WTC11 (cell line): Measurements from ENCODE around the gene TMEM117. TPM values are rescaled to one million over a fixed set of nuclear protein-coding genes. Genes with fewer than 3 reads are reported as not detected.

ENCODE experiments used
- ETV6 ChIP-seq: sonication (generic); formaldehyde crosslinking; IDR thresholded peaks from 2 replicates; pipeline ENCODE4 v1.8.1; 2022; ENCODE audit warnings: mild to moderate bottlenecking, missing genetic modification reagents
- HMGA2 ChIP-seq: fragments of 250-450 bp; sonication (Bioruptor Pico); IDR thresholded peaks from 2 replicates; pipeline ENCODE4 v1.4.0; 2021; ENCODE audit warnings: mild to moderate bottlenecking, moderate library complexity
- MXD4 ChIP-seq: fragments of 250-450 bp; sonication (Bioruptor Pico); IDR thresholded peaks from 2 replicates; pipeline ENCODE4 v1.8.0; 2021; ENCODE audit warnings: mild to moderate bottlenecking, moderate library complexity, borderline replicate concordance
- MYBL2 ChIP-seq: sonication (generic); formaldehyde crosslinking; IDR thresholded peaks from 2 replicates; pipeline ENCODE4 v1.8.1; 2023; ENCODE audit warnings: mild to moderate bottlenecking, moderate library complexity, missing genetic modification reagents
- NFYB ChIP-seq: sonication (generic); formaldehyde crosslinking; conservative IDR thresholded peaks from 2 replicates; pipeline ENCODE4 v1.8.0; 2022; ENCODE audit warnings: low read depth, missing genetic modification reagents
- ZNF232 ChIP-seq: sonication (generic); formaldehyde crosslinking; IDR thresholded peaks from 2 replicates; pipeline ENCODE4 v1.8.0; 2022; ENCODE audit warnings: mild to moderate bottlenecking, missing genetic modification reagents
- ZNF671 ChIP-seq: fragments of 250-450 bp; sonication (Bioruptor Pico); IDR thresholded peaks from 2 replicates; pipeline ENCODE4 v1.8.0; 2021; ENCODE audit warnings: mild to moderate bottlenecking
- total RNA-seq: library from RNA; stranded (reverse); gene quantifications from 3 replicates; pipeline ENCODE4 v1.2.3, GENCODE V29; 2021
- TF ChIP-seq, protein P1 (sequence below): sonication (generic); formaldehyde crosslinking; IDR thresholded peaks from 2 replicates; pipeline ENCODE4 v1.8.1; 2022; ENCODE audit warnings: low read depth, missing genetic modification reagents, borderline replicate concordance
- TF ChIP-seq, protein P2 (sequence below): sonication (generic); formaldehyde crosslinking; conservative IDR thresholded peaks from 2 replicates; pipeline ENCODE4 v1.8.1; 2023; ENCODE audit warnings: mild to moderate bottlenecking, low read depth, missing genetic modification reagents, moderate library complexity
- TF ChIP-seq, protein P3 (sequence below): fragments of 200-600 bp; IDR thresholded peaks from 2 replicates; pipeline ENCODE4 v1.8.0; 2022; ENCODE audit warnings: antibody characterized with exemption
- TF ChIP-seq, protein P4 (sequence below): sonication (generic); formaldehyde crosslinking; IDR thresholded peaks from 2 replicates; pipeline ENCODE4 v1.8.0; 2023; ENCODE audit warnings: missing genetic modification reagents, mild to moderate bottlenecking, borderline replicate concordance
- TF ChIP-seq, protein P5 (sequence below): sonication (generic); formaldehyde crosslinking; IDR thresholded peaks from 2 replicates; pipeline ENCODE4 v1.8.0; 2022; ENCODE audit warnings: mild to moderate bottlenecking, missing genetic modification reagents
- TF ChIP-seq, protein P6 (sequence below): sonication (generic); formaldehyde crosslinking; IDR thresholded peaks from 2 replicates; pipeline ENCODE4 v1.8.1; 2022; ENCODE audit warnings: mild to moderate bottlenecking, moderate library complexity, missing genetic modification reagents
- TF ChIP-seq, protein P7 (sequence below): sonication (generic); formaldehyde crosslinking; IDR thresholded peaks from 2 replicates; pipeline ENCODE4 v1.8.1; 2023; ENCODE audit warnings: mild to moderate bottlenecking, moderate library complexity, missing genetic modification reagents

The TMEM117 gene
- total RNA-seq, 1 experiment from 2014 or later: 1.5 TPM

DNA sequence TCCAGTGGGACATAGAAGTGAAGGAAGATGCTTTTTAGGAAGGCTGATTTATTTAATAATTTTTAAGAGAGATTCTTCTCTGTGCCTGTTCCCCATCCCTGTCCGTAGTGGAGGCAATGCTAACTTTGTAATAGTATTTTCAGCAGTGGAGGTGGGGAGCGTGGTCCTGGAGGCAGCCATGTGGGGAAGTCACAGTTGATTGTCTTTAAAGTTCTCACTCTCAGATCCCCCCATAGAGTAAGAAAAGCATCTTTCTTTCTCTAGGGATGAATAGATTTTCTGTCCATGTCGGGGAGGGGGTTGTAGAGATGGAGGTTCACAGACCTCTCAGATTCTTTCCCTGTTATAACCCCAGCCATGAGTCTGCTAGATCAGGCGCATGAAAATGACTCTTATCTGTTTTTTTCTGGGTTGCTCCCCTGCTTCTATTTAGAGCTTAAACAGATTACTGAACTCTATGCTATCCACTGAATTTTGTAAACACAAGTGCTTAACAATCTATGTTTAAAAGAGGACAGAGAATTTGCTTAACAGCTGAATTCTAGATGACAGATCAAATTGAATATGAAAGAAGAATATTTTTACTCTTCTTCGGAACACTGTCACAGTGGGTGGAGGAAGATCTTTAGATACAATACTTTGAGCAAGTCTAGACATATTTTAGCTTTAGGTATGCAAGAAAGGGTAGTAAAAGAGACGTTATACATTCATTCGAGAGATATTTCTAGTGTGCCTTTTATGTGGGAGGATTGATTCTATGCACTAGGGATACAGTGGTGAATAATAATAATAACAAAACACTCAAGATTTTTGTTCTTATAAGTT is 25.3 kb downstream of the TMEM117 start (continued):
- TF ChIP-seq, protein P1, sequence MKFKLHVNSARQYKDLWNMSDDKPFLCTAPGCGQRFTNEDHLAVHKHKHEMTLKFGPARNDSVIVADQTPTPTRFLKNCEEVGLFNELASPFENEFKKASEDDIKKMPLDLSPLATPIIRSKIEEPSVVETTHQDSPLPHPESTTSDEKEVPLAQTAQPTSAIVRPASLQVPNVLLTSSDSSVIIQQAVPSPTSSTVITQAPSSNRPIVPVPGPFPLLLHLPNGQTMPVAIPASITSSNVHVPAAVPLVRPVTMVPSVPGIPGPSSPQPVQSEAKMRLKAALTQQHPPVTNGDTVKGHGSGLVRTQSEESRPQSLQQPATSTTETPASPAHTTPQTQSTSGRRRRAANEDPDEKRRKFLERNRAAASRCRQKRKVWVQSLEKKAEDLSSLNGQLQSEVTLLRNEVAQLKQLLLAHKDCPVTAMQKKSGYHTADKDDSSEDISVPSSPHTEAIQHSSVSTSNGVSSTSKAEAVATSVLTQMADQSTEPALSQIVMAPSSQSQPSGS (CRISPR knock-in tag): no peak
- TF ChIP-seq ZNF671 (CRISPR knock-in tag) (no peak), MXD4 (CRISPR knock-in tag) (no peak), NFYB (no peak), MYBL2 (no peak), ETV6 (no peak), ZNF232 (CRISPR knock-in tag) (no peak), HMGA2 (CRISPR knock-in tag) (no peak)
- TF ChIP-seq, protein P2, sequence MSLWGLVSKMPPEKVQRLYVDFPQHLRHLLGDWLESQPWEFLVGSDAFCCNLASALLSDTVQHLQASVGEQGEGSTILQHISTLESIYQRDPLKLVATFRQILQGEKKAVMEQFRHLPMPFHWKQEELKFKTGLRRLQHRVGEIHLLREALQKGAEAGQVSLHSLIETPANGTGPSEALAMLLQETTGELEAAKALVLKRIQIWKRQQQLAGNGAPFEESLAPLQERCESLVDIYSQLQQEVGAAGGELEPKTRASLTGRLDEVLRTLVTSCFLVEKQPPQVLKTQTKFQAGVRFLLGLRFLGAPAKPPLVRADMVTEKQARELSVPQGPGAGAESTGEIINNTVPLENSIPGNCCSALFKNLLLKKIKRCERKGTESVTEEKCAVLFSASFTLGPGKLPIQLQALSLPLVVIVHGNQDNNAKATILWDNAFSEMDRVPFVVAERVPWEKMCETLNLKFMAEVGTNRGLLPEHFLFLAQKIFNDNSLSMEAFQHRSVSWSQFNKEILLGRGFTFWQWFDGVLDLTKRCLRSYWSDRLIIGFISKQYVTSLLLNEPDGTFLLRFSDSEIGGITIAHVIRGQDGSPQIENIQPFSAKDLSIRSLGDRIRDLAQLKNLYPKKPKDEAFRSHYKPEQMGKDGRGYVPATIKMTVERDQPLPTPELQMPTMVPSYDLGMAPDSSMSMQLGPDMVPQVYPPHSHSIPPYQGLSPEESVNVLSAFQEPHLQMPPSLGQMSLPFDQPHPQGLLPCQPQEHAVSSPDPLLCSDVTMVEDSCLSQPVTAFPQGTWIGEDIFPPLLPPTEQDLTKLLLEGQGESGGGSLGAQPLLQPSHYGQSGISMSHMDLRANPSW (CRISPR knock-in tag): no peak
- TF ChIP-seq, protein P3, sequence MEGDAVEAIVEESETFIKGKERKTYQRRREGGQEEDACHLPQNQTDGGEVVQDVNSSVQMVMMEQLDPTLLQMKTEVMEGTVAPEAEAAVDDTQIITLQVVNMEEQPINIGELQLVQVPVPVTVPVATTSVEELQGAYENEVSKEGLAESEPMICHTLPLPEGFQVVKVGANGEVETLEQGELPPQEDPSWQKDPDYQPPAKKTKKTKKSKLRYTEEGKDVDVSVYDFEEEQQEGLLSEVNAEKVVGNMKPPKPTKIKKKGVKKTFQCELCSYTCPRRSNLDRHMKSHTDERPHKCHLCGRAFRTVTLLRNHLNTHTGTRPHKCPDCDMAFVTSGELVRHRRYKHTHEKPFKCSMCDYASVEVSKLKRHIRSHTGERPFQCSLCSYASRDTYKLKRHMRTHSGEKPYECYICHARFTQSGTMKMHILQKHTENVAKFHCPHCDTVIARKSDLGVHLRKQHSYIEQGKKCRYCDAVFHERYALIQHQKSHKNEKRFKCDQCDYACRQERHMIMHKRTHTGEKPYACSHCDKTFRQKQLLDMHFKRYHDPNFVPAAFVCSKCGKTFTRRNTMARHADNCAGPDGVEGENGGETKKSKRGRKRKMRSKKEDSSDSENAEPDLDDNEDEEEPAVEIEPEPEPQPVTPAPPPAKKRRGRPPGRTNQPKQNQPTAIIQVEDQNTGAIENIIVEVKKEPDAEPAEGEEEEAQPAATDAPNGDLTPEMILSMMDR: no peak
- TF ChIP-seq, protein P4, sequence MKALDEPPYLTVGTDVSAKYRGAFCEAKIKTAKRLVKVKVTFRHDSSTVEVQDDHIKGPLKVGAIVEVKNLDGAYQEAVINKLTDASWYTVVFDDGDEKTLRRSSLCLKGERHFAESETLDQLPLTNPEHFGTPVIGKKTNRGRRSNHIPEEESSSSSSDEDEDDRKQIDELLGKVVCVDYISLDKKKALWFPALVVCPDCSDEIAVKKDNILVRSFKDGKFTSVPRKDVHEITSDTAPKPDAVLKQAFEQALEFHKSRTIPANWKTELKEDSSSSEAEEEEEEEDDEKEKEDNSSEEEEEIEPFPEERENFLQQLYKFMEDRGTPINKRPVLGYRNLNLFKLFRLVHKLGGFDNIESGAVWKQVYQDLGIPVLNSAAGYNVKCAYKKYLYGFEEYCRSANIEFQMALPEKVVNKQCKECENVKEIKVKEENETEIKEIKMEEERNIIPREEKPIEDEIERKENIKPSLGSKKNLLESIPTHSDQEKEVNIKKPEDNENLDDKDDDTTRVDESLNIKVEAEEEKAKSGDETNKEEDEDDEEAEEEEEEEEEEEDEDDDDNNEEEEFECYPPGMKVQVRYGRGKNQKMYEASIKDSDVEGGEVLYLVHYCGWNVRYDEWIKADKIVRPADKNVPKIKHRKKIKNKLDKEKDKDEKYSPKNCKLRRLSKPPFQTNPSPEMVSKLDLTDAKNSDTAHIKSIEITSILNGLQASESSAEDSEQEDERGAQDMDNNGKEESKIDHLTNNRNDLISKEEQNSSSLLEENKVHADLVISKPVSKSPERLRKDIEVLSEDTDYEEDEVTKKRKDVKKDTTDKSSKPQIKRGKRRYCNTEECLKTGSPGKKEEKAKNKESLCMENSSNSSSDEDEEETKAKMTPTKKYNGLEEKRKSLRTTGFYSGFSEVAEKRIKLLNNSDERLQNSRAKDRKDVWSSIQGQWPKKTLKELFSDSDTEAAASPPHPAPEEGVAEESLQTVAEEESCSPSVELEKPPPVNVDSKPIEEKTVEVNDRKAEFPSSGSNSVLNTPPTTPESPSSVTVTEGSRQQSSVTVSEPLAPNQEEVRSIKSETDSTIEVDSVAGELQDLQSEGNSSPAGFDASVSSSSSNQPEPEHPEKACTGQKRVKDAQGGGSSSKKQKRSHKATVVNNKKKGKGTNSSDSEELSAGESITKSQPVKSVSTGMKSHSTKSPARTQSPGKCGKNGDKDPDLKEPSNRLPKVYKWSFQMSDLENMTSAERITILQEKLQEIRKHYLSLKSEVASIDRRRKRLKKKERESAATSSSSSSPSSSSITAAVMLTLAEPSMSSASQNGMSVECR: no peak
- TF ChIP-seq, protein P5, sequence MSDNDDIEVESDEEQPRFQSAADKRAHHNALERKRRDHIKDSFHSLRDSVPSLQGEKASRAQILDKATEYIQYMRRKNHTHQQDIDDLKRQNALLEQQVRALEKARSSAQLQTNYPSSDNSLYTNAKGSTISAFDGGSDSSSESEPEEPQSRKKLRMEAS (CRISPR knock-in tag): no peak
- TF ChIP-seq, protein P6, sequence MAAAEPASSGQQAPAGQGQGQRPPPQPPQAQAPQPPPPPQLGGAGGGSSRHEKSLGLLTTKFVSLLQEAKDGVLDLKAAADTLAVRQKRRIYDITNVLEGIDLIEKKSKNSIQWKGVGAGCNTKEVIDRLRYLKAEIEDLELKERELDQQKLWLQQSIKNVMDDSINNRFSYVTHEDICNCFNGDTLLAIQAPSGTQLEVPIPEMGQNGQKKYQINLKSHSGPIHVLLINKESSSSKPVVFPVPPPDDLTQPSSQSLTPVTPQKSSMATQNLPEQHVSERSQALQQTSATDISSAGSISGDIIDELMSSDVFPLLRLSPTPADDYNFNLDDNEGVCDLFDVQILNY (CRISPR knock-in tag): no peak
- TF ChIP-seq, protein P7, sequence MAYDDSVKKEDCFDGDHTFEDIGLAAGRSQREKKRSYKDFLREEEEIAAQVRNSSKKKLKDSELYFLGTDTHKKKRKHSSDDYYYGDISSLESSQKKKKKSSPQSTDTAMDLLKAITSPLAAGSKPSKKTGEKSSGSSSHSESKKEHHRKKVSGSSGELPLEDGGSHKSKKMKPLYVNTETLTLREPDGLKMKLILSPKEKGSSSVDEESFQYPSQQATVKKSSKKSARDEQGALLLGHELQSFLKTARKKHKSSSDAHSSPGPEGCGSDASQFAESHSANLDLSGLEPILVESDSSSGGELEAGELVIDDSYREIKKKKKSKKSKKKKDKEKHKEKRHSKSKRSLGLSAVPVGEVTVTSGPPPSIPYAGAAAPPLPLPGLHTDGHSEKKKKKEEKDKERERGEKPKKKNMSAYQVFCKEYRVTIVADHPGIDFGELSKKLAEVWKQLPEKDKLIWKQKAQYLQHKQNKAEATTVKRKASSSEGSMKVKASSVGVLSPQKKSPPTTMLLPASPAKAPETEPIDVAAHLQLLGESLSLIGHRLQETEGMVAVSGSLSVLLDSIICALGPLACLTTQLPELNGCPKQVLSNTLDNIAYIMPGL (CRISPR knock-in tag): no peak
